HG03196 (cell line): ENCODE measurements around the gene RNF13.
"Not testable (repeated sequence)": the region's sequence is repeated elsewhere in the genome, so short reads cannot be mapped to it uniquely, and the experiment has no call there.

ENCODE experiments used
- ATAC-seq: cut with Tn5 transposase; IDR thresholded peaks from one replicate; pipeline ENCODE4 v1.9.1; 2021; ENCODE audit not compliant: unreplicated experiment

The RNF13 gene

DNA sequence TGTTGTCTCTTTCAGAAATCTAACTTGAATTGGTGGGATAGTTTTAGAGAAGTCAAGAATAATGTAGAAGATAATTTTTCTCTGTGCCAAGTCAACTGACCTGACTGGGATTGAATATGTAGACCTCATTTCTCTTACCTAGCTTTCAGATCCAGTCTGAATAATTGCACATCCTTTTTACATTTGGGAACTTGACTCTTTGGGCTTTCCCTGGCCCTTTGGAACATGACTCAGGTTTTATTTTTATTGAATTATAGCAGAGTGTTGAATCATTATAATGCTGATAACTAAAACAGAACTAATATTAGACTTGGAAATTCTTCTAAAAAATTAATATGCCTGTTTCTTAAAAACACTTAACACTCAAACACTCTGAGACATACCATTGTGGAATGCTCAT is 81.2 kb downstream of the RNF13 start:
- ATAC-seq = no peak

DNA sequence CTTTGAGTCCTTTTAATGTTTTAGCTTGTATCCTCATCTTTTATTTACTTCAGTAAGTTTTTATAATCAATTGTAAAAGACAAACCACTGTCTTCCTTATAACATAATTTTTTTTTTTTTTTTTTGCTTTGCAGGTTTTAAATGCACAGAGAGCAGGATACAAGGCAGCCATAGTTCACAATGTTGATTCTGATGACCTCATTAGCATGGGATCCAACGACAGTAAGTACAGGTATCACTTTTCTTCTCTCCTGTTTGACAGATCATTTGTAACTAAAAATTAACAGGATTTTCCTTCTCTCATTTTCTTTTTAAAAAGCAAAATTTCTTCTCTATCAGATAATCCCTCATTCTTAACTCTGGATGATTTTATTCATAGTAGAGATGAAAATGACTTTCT is 82.3 kb downstream of the RNF13 start:
- ATAC-seq = no peak

DNA sequence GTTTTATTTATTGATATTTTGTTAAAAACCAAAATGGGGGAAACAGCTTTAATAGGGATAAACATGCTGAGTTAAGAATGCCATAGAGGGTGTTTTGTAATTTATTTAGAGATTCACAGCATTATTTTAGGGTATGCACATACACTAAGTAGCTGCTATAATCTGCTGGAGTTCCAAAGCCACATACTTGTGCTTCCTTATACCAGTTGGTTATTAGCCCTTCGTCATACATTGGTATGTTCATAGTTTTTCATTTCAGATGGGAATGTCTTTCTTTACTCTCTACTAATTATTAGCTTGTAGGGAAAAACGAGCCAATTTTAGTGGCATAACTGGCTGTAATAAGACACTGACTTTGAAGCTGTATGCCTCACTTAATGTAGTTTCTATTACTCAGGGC is 82.8 kb downstream of the RNF13 start:
- ATAC-seq = no peak

DNA sequence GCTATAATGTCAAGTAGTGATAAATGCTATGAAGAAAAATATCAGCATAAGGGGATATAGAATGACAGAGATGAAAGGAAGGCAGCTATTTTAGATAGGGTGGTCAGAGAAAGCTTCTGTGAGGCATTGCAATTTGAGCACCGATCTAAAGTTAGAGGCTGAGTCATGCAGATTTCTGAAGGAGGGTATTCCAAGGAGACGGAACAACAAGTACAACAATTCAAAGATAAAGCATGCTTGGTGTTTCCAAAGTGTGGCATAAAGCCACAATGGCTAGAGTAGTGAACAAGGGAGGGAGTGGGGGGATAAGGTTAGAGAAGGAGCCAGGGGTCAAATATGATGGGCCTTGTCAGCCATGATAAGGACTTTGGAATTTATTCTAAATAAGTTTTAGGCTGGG is 85.8 kb downstream of the RNF13 start:
- no peak for ATAC-seq

DNA sequence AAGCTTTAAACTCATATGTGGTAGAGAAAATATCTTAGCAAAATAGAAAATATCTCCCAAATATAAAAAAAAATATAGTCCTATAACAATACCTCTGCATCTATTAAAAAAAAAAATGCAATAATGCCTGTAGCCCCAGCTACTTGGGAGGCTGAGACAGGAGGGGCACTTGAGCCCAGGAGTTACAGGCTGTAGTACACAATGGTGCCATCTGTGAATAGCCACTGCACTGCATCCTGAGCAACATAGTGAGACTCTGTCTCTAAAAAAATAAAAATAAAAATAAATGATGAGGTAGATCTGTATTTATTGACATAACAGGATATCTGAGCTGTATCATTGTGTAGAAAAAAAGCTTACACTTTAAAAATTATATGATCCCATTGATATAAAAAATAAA is 87.3 kb downstream of the RNF13 start:
- no peak for ATAC-seq

DNA sequence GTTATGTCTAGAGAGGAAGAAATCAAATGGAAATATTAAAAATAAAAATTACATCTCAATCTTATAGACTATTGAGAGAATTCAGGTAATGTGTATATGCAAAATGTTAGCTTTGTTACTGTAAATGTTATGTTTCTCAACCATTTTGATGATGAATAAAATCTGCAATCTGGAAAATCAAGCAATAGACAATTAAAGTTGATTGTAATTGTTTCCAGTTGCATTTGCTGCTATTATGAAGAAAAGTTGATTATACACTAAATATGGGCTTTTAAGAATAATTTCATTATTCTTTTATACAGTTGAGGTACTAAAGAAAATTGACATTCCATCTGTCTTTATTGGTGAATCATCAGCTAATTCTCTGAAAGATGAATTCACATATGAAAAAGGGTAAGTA is 88.8 kb downstream of the RNF13 start:
- ATAC-seq = no peak

DNA sequence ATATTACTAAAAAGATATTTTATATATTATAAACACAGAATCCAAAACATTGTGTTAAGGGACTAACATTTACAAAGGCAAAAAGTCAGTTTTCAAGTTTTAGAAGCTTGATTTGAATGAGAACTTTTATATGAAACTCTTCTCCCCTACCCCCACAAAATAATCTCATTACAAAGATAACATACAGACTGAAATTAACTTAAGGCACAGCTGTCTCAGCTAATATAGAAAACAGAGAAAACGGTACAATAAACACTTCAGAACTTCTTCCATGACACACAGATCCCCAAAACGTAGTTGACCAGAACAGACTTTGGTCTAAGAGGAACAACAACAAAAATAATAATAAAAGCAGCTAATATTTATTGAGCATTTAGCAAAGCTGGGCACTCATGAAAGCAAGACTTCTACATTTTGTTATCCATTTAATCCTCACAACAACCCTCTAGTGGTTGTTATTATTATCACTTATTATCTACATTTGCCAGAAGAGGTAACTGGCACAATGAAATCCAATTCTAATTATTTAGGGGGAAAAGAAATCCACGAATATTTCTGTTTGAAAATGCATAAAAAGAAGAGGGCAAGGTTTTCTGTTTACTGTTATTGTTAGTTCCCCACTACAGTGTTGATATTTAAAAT is 89.6 kb downstream of the RNF13 start:
- ATAC-seq = no peak

DNA sequence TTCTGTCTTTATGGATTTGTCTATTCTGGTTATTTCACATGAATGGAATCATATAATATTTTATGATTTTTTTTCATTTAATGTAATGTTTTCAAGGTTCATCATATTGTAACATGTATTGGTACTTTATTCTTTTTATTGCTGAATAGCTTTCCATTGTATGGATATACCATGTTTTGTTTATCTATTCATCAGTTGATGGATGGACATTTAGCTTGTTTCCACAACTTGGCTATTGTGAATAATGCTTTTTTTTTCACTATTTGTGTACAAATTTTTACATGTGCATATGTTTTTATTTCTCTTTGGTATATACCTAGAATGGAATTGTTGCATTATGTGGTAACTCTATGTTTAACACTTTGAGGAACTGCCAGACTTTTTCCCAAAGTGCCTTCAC is 93.0 kb downstream of the RNF13 start:
- ATAC-seq = no peak

DNA sequence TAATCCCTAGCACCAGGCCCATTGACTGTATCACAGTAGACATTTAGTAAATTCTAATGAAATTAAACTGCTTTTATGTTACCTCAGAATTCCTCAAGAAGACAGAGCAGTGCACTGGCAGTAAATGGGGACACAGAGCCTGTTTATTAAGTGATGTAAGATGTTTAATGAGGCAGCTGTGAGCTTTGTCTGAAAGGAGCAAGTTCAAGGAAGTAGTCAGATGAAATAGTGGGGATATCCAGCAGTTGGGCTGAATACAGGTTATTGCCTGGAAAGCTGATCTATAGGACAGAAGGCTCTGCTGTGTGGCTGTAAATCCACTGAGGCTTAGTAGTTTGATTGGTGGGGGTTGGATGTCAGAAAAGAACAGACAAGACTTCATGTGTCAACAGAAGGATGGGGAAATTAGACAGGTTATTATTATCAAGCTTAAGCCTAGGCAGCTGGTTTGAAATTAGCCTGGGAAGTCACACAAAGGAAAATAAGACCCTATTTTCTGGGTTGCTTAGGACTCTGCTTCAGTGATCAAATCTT is 95.5 kb downstream of the RNF13 start:
- ATAC-seq = no peak

DNA sequence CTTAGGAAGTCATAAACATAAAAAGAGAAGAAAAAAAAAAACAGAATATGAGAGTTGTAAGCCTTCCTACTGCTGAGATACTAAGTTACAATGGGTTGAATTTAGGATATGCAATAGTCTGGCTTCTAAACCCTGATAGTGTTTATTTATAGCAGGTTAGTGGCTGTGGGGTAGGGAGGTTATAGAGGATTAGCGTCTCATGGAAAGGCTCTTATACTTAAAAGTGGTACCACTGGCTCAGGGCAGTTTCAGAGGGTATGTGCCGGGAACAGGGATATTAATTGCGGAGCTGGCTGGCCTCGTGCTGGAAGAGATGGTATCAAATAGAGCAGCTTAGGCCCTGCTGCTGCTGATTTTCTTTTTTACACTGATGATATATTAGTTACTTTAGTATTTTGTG is 96.9 kb downstream of the RNF13 start:
- no peak for ATAC-seq

DNA sequence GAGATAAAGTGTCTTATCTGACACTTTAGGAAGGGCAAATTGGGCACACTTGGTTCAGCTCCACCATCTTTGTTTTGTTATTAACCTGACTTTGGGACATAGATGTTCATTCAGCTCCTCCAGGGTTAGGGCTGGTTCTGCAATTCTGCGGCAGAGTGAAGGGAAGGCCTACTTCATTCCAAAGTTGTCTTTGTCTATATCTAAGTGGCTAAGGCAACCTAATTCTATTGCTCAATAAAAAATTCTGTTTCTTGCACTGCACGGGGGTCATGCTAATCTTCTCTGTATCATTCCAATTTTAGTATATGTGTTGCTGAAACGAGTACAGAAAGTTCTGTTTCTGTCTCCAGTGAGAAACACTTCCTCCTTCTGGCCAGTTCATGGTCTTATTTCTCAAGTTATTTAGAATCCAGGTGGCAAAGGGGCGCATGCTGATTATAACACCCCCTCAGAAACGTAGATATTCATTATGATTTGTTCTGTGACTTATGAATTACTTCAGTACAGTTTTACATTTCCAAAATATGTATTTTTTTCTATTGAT is 104.2 kb downstream of the RNF13 start:
- no peak for ATAC-seq

DNA sequence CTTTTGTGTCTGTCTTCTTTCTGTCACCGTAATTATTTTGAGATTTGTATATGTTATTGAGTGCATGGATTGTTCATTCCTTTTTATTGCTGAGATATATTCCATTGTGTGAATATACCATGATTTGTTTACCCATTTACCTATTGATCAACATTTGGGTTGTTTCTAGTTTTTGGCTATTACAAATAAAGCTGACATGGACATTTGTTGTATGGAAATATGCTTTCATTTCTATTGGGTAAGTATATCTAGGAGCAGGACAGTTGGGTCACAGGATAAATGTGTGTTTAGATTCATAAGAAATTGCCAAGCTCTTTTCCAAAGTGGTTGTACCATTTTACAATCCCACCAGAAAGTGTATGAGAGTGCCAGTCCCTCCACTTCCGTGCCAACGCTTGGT is 106.5 kb downstream of the RNF13 start:
- ATAC-seq = no peak

DNA sequence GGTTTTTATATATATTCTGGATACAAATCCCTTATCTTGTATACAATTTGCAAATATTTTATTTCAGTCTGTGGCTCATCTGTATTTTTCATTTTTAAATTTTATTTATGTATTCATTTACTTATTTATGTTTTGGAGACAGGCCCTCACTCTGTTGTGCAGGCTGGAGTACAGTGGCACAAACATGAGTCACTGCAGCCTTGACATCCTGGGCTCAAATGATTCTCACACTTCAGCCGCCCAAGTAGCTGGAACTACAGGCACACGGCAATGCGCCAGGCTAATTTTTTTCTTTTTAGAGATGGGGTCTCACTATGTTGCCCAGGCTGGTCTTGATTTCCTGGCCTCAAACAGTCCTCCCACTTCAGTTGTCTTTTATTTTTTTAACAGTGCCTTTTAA is 107.1 kb downstream of the RNF13 start:
- no peak for ATAC-seq

DNA sequence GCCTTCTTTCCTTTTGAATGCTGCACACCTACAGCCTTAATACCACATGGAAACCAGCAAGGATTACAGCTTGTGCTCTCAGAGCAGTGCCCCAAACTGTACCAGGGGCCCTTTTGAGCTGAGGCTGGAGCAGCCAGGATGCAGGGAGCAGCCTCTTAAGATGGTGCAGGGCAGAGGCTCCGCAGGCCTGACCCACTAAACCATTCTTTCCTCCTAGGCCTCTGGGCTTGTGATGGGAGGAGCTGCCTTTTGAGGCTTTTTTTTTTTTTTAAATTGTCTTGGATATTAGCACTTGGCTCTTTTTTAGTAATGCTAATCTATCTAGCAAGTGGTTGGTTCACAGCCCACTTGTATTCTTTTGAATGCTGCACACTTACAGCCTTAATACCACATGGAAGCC is 120.0 kb downstream of the RNF13 start:
- ATAC-seq = no peak

DNA sequence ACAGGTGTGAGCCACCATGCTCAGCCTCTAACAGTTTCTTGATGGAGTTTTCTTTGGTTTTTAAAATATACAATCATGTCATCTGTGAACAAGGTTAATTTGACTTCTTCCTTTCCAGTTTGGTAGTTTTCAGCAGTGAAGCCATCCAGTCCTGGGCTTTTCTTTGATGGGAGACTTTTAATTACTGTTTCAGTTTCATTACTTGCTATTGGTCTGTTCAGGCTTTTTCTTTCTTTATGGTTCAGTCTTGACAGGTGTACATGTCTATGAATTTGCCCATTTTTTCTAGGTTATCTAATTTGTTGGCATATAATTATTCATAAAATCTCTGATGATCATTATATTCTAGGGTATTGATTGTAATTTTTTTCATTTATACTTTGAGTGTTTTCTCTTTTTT is 120.8 kb downstream of the RNF13 start:
- no peak for ATAC-seq

DNA sequence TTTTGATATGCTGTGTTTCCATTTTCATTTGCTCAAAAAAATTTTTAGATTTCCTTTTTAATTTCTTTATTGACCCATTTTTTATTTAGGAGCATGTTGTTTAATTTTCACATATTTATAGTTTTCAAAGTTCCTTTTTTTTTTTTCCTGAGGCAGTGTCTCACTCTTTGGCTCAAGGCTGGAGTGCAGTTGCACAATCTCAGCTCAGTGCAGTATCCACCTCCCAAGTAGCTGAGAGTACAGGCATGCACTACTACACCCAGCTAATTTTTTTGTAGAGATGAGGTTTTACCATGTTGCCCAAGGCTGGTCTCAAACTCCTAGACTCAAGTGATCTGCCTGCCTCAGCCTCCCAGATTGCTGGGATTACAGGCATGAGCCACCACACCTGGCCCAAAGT is 121.5 kb downstream of the RNF13 start:
- no peak for ATAC-seq

DNA sequence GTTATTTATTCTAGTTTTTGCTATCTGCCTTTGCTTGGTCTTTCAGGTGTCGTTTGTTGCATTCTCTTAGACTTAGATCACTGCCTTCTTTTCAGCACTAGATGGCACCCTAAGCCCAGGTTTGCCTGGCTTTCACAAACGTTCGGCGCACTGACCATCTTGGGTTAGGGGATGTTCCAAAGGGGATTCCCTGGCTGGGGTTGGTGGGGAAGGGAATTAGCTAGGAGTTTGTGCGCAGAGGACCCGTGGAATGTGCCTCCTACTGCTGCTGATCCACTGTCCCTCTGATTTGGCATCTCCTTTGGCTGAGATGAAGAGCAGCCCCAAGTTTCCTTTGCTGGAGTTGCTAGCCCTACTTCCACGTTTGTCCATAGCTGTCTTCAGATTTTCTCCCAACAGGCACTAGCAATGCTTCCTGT is 123.8 kb downstream of the RNF13 start:
- no peak for ATAC-seq

DNA sequence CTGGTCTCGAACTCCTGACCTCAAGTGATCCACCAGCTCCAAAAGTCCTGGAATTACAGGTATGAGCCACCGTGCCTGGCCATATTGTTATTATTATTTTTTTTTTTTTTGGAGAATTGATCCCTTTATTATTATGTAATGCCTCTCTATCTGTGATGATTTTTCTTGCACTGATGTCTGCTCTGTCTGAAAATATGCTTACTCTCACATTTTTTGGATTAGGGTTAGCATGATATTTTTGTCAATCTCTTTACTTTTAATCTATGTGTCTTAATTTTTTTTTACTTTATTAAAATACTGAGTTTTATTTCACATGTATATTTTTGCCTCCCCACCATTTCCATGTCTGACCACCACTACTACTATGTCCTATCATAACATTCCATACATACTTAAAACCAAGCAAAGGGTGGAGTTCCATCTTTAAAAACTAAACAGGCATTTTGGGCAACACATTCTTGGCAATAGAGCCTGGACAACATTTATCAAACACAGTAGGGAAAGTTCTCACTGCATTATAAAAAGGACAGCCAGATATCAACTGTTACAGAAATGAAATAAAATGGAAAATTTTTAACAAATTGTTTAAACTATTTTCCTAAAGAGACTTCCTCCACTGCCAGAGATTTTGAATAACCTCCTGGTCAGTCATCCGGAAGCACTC is 125.5 kb downstream of the RNF13 start:
- ATAC-seq = not testable (repeated sequence)

DNA sequence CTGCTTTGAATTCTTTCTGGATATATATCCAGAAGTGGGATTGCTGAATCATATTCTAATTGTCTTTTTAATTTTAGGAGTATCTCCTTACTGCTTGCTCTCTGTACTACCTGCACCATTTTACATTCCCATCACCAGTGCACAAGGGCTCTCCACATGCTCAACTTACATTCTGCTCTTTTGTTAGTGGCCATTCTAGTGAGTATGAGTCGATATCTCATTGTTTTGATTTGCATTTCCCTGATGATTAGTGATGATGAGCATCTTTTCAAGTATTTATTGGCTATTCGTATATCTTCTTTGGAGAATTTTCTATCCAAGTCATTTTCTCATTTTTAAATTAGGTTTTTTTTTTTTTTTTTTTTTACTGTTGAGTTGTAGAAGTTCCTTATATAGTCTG is 128.2 kb downstream of the RNF13 start:
- no peak for ATAC-seq

DNA sequence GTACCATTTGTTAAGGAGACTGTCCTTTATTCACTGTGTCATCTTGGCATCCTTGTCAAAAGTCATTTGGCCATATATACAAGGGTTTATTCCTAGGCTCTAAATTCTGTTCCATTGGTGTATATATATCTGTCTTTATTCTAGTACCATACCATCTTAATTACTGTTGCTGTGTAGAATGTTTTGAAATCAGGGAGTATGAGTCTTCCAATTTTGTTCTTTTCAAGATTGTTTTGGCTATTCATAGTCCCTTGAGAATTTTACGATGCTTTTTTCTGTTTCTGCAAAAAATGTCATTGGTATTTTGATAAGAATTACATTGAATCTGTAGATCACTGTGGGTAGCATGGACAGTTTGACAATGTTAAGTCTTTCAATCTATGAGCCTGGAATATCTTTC is 128.9 kb downstream of the RNF13 start:
- no peak for ATAC-seq

DNA sequence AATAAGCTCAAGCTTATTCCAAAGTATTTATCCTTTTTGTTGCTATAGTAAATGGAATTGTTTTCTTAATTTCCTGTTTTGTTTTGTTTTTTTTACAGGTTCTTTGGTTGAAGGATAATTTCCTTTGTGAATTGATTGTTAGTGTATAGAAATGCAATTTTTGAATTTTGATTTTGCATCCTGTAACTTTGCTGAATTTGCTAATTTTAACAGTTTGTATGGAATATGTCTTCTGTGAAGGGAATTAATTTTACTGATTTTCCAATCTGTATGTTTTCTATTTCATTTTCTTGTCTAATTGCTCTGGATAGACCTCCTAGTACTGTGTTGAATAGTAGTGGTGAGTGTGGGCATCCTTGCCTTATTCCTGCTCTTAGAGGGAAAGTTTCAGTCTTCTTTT is 129.4 kb downstream of the RNF13 start:
- no peak for ATAC-seq

DNA sequence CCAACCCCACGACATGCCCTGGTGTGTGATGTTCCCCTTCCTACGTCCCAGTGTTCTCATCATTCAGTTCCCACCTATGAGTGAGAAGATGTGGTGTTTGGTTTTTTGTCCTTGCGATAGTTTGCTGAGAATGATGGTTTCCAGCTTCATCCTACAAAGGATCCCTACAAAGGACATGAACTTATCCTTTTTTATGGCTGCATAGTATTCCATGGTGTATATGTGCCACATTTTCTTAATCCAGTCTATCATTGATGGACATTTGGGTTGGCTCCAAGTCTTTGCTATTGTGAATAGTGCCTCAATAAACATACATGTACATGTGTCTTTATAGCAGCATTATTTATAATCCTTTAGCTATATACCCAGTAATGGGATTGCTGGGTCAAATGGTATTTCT is 131.0 kb downstream of the RNF13 start:
- not testable (repeated sequence) for ATAC-seq

DNA sequence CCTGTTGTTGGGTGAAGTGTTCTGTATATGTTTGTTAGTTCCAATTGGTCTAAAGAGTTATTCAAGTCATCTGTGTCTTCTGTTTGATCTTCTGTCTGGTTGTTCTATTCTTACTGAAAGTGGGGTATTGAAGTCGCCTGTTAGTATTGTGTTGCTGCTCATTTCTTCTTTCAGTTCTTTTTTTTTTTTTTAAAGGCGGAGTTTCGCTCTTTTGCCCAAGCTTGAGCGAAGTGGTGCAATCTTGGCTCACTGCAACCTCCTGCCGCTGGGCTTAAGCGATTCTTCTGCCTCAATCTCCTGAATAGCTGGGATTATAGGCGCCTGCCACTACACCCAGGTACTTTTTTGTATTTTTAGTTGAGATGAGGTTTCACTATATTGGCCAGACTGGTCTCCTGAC is 134.2 kb downstream of the RNF13 start:
- no peak for ATAC-seq
